ENCODE measurements around the gene PLPPR5. TPM values are rescaled to one million over a fixed set of nuclear protein-coding genes. Genes with fewer than 3 reads are reported as not detected.

The PLPPR5 gene
- total RNA-seq, 4 donors from 2014 or later = 0.20 TPM; not detected in 3

GRCh38 chr1:98870959-98871903, 133.4 kb downstream of the PLPPR5 start:
- TF ChIP-seq EP300 (IDR thresholded peaks at IDR 0.05) (no peak), CTCF (IDR thresholded peaks at IDR 0.05) (no peak), POLR2A (IDR thresholded peaks at IDR 0.05) (no peak)
- Histone ChIP-seq H3K27me3 (no peaks in the 10 kb centered on the region), H3K9me3 (peaks cover 0 to 5% (median 0%) of the 10 kb centered on the region in 4 donors), H3K27ac (no peak overlapping the region), H3K36me3 (no peaks in the 10 kb centered on the region), H3K4me1 (peaks cover 0 to 3% (median 0%) of the 10 kb centered on the region in 4 donors), H3K4me3 (no peak overlapping the region)
- 76 to 80% methylated on average over 9 of the region's 9 CpGs for WGBS, 2 donors
- no peak for DNase-seq (ENCODE audit: low spot score in 2 of 2)

DNA sequence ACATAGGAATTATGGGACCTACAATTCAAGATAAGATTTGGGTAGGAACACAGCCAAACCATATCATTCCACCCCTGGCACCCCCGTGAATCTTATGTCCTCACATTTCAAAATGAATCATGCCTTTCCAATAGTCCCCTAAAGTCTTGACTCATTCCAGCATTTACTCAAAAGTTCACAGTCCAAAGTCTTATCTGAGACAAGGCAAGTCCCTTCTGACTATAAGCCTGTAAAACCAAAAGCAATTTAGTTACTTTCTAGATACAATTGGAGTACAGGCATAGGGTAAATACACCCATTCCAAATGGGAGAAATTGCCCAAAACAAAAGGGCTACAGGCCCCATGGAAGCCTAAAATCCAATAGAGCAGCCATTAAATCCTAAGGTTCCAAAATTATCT, 138.9 kb downstream of the PLPPR5 start:
- no peaks in the 10 kb centered on the region for H3K36me3 ChIP-seq
- H3K27me3 ChIP-seq = no peaks in the 10 kb centered on the region
- H3K27ac ChIP-seq = no peak overlapping the region
- H3K4me3 ChIP-seq = no peak overlapping the region
- no peak for TF ChIP-seq POLR2A (IDR thresholded peaks at IDR 0.05)
- TF ChIP-seq EP300 (IDR thresholded peaks at IDR 0.05) = no peak
- no peak for TF ChIP-seq CTCF (IDR thresholded peaks at IDR 0.05)
- H3K9me3 ChIP-seq = peaks cover 0 to 9% (median 0%) of the 10 kb centered on the region in 4 donors
- WGBS, 2 donors = 75 to 88% methylated on average over 1 of the region's 1 CpG
- DNase-seq (ENCODE audit: low spot score in 2 of 2) = no peak
- peaks cover 0 to 2% (median 0%) of the 10 kb centered on the region in 4 donors for H3K4me1 ChIP-seq

DNA sequence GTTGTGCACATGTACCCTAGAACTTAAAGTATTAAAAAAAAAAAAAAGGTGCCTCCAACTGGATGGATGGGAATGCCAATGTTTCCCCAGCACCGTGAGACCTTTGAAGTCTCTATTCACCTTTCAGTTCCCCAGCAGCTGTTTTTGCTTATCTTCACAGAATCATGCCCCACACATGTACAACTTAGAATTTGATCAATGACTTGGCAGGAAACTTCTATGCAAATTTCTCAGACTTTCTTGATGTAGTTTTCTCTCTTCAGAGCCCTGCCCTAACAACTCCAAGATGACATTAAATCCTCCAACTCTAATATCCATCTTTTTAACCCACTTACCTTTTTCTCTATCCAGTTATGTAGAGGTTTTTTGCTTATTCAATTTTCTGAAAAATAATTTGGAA, 144.3 kb downstream of the PLPPR5 start:
- no peaks in the 10 kb centered on the region for H3K27me3 ChIP-seq
- H3K4me3 ChIP-seq = no peak overlapping the region
- DNase-seq (ENCODE audit: low spot score in 2 of 2) = no peak
- 67 to 68% methylated on average over 1 of the region's 1 CpG for WGBS, 2 donors
- no peaks in the 10 kb centered on the region for H3K36me3 ChIP-seq
- TF ChIP-seq EP300 (IDR thresholded peaks at IDR 0.05) (no peak), POLR2A (IDR thresholded peaks at IDR 0.05) (no peak), CTCF (IDR thresholded peaks at IDR 0.05) (no peak)
- no peak overlapping the region for H3K27ac ChIP-seq
- H3K9me3 ChIP-seq = no peaks in the 10 kb centered on the region
- H3K4me1 ChIP-seq = no peaks in the 10 kb centered on the region

GRCh38 chr1:98854137-98854536, 150.5 kb downstream of the PLPPR5 start:
- Histone ChIP-seq H3K27ac (no peak overlapping the region), H3K36me3 (no peaks in the 10 kb centered on the region), H3K4me3 (no peak overlapping the region), H3K27me3 (no peaks in the 10 kb centered on the region), H3K9me3 (no peaks in the 10 kb centered on the region), H3K4me1 (no peaks in the 10 kb centered on the region)
- no peak for TF ChIP-seq POLR2A (IDR thresholded peaks at IDR 0.05)
- no peak for TF ChIP-seq CTCF (IDR thresholded peaks at IDR 0.05)
- no peak for TF ChIP-seq EP300 (IDR thresholded peaks at IDR 0.05)
- no peak for DNase-seq (ENCODE audit: low spot score in 2 of 2)
- 35 to 41% methylated on average over 4 of the region's 4 CpGs for WGBS, 2 donors

DNA sequence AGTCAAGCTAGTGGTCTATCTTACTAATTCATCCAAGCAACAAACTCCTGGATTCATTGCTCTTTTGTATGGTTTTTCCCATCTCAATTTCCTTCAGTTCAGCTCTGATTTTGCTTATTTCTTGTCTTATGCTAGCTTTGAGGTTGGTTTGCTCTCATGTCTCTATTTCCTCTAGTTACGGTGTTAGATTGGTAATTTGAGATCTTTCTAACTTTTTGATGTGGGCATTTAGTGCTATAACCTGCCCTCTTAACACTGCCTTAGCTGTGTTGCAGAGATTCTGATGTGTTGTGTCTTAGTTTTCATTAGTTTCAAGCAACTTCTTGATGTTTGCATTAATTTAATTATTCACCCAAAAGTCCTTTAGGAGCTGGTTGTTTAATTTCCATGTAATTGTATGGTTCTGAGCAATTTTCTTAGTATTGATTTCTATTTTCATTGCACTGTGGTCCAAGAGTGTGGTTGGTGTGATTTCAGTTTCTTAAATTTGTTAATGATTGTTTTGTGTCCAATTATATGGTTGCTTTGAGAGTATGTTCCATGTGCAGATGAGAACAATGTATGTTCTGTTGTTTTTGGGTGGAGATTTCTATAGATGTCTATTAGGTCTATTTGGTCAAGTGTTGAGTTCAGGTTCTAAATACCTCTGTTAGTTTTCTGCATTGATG, 154.6 kb downstream of the PLPPR5 start:
- WGBS, 2 donors = 29 to 33% methylated on average over 1 of the region's 1 CpG
- H3K27me3 ChIP-seq = no peaks in the 10 kb centered on the region
- DNase-seq (ENCODE audit: low spot score in 2 of 2) = no peak
- H3K9me3 ChIP-seq = no peaks in the 10 kb centered on the region
- TF ChIP-seq CTCF (IDR thresholded peaks at IDR 0.05) (no peak), POLR2A (IDR thresholded peaks at IDR 0.05) (no peak), EP300 (IDR thresholded peaks at IDR 0.05) (no peak)
- no peaks in the 10 kb centered on the region for H3K36me3 ChIP-seq
- no peaks in the 10 kb centered on the region for H3K4me1 ChIP-seq
- no peak overlapping the region for H3K4me3 ChIP-seq
- H3K27ac ChIP-seq = no peak overlapping the region
